HG02970 (cell line): ENCODE measurements around the gene ADAM12.

Source experiments
- ATAC-seq: cut with Tn5 transposase; IDR thresholded peaks from one replicate; pipeline ENCODE4 v1.9.1; 2021; ENCODE audit warnings: mild to moderate bottlenecking, moderate library complexity, moderate number of reproducible peaks; ENCODE audit not compliant: unreplicated experiment, low FRiP score

ADAM12 gene

GRCh38 chr10:126098226-126098581 lies 290.1 kb downstream of the ADAM12 start:
- no peak for ATAC-seq

- no peak for ATAC-seq
These were observed 290.6 kb downstream of the ADAM12 start for GRCh38 chr10:126097558-126098225.

GRCh38 chr10:126094537-126094936 lies 293.7 kb downstream of the ADAM12 start:
- ATAC-seq, result no peak

GRCh38 chr10:126092366-126093215 lies 295.7 kb downstream of the ADAM12 start:
- ATAC-seq, result no peak

- no peak for ATAC-seq
These were observed 297.2 kb downstream of the ADAM12 start for GRCh38 chr10:126090911-126091728.

GRCh38 chr10:126090443-126090842 lies 297.8 kb downstream of the ADAM12 start:
- no peak for ATAC-seq

GRCh38 chr10:126087796-126088505 lies 300.3 kb downstream of the ADAM12 start:
- ATAC-seq, result no peak

- ATAC-seq, result no peak
These were observed 301.1 kb downstream of the ADAM12 start for GRCh38 chr10:126087153-126087680.

GRCh38 chr10:126085806-126086205 lies 302.5 kb downstream of the ADAM12 start:
- ATAC-seq, result no peak

GRCh38 chr10:126084369-126084768 lies 303.9 kb downstream of the ADAM12 start:
- ATAC-seq, result no peak

GRCh38 chr10:126083009-126083408 lies 305.3 kb downstream of the ADAM12 start:
- no peak for ATAC-seq

GRCh38 chr10:126081841-126082466 lies 306.3 kb downstream of the ADAM12 start:
- ATAC-seq, result no peak

- no peak for ATAC-seq
These were observed 307.3 kb downstream of the ADAM12 start for GRCh38 chr10:126080879-126081411.

GRCh38 chr10:126080291-126080825 lies 307.9 kb downstream of the ADAM12 start:
- ATAC-seq, result no peak

- no peak for ATAC-seq
These were observed 313.3 kb downstream of the ADAM12 start for GRCh38 chr10:126075009-126075408.

GRCh38 chr10:126074291-126074690 lies 314.0 kb downstream of the ADAM12 start:
- ATAC-seq, result no peak

- no peak for ATAC-seq
These were observed 314.7 kb downstream of the ADAM12 start for GRCh38 chr10:126073606-126074005.

- no peak for ATAC-seq
These were observed 315.7 kb downstream of the ADAM12 start for GRCh38 chr10:126072622-126073021.
